HG02973 (cell line): Measurements from ENCODE around the gene UQCC5.
"Not testable (repeated sequence)": the region's sequence is repeated elsewhere in the genome, so short reads cannot be mapped to it uniquely, and the experiment has no call there.

Experiments
- ATAC-seq: cut with Tn5 transposase; IDR thresholded peaks from one replicate; pipeline ENCODE4 v1.9.1; 2021; ENCODE audit warnings: moderate library complexity; ENCODE audit not compliant: unreplicated experiment

UQCC5 gene

DNA sequence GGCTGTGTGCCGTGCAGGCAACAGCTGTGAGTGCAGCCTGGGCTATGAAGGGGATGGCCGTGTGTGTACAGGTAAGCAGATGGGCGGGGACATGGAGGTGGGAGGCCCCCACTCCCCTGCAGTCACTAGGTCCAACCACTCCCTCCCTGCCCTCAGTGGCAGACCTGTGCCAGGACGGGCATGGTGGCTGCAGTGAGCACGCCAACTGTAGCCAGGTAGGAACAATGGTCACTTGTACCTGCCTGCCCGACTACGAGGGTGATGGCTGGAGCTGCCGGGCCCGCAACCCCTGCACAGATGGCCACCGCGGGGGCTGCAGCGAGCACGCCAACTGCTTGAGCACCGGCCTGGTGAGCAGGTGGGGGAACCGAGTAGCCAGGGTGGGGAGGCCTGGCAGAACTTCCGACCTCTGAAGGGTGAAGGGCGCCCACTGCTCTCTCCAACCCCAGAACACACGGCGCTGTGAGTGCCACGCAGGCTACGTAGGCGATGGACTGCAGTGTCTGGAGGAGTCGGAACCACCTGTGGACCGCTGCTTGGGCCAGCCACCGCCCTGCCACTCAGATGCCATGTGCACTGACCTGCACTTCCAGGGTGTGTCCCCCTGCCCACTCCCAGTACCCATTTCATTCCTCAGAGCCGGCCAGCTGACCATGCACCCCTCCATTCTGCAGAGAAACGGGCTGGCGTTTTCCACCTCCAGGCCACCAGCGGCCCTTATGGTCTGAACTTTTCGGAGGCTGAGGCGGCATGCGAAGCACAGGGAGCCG lies 14.3 kb upstream of the UQCC5 start:
- no peak for ATAC-seq

DNA sequence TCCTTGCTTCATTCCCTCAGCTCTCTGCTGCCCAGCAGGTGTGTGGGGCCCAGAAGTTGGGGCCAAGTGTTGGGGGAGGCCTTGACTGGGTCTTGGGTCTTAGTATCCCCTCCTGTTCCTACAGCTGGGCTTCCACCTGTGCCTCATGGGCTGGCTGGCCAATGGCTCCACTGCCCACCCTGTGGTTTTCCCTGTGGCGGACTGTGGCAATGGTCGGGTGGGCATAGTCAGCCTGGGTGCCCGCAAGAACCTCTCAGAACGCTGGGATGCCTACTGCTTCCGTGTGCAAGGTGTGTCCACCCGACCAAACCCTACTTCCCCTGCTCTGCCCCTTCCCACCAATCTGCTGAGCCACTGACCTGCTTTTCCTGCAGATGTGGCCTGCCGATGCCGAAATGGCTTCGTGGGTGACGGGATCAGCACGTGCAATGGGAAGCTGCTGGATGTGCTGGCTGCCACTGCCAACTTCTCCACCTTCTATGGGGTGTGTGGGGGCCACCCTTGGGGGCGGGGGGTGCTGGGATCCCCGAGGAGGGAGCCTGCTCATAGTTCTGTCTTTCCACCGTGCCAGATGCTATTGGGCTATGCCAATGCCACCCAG lies 13.7 kb upstream of the UQCC5 start:
- no peak for ATAC-seq

DNA sequence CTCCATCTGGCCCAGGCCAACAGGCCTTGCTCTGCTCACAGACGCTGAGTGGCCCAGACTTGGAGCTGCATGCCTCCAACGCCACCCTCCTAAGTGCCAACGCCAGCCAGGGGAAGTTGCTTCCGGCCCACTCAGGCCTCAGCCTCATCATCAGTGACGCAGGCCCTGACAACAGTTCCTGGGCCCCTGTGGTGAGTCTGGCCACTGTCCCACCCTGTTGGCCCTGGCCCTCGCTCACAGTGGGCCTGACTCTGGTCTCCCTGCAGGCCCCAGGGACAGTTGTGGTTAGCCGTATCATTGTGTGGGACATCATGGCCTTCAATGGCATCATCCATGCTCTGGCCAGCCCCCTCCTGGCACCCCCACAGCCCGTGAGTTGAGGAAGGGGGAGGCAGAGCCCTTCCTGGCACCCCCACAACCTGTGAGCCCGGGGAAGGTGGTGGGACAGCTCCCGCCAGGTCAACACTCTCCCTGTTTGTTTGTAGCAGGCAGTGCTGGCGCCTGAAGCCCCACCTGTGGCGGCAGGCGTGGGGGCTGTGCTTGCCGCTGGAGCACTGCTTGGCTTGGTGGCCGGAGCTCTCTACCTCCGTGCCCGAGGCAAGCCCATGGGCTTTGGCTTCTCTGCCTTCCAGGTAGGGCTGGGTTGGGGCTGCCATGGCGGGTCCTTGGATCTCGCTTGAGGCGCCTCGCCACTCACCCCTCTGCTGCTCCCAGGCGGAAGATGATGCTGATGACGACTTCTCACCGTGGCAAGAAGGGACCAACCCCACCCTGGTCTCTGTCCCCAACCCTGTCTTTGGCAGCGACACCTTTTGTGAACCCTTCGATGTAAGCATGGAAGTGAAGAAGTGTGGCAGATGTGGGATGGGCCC lies 12.8 kb upstream of the UQCC5 start:
- ATAC-seq = no peak

DNA sequence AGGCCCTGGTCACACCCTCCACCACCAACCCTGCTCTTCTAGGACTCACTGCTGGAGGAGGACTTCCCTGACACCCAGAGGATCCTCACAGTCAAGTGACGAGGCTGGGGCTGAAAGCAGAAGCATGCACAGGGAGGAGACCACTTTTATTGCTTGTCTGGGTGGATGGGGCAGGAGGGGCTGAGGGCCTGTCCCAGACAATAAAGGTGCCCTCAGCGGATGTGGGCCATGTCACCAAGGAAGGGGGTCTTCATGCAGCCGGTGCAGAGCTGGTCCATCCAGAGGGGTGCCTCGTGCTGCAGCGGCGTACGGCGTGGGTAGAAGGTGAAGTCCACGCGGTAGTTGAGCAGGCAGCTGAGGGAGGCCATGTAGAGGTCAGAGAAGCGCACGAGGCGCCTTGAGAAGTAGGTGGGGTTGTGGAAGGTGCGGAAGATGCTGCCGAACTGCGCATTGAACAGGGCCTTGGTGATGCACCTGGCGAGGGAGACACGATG lies 12.1 kb upstream of the UQCC5 start:
- ATAC-seq = no peak

DNA sequence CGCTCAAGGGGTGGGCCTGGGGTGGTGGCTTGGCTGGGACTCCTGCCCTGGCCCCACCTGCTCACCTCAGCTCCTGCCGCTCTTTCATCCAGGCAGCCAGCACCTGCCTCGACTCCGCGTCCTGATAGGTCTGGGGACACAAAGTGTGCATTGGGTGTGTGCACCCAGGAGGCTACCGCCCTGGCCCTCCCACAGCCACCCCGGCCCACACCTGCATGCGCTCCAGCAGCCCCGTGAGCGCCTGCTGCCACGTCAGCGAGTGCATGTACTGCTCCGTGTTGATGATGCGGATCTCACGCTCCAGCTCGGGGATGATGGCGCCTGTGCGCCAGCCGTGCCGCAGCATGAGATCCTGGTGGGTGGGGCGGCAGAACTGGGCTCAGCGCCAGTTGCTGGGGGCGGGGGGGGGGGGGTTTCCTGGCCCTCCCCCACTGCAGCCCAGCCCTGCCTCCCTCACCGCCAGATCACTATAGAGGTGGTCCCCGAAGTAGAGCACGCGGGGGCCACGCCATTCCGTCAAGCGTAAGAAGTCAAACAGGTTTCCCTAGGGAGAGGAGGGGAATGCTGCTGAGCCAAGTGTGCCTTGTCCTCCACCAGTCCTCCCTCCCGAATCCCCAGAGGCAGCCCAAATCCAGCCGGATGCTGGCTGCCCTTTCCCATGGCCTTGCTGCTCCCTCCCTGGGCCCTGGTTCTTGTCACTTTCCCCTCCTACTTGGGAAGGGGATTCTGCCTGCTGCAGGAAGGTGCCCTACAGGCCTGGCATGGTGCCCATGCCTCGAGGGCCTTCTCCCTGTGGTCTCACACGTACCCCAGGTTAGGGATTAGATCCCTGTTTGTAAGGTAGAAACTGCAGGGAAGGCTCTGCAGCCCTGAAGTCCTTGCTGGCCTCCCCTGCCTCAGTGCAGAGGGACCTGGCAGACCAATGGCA lies 11.4 kb upstream of the UQCC5 start:
- no peak for ATAC-seq

DNA sequence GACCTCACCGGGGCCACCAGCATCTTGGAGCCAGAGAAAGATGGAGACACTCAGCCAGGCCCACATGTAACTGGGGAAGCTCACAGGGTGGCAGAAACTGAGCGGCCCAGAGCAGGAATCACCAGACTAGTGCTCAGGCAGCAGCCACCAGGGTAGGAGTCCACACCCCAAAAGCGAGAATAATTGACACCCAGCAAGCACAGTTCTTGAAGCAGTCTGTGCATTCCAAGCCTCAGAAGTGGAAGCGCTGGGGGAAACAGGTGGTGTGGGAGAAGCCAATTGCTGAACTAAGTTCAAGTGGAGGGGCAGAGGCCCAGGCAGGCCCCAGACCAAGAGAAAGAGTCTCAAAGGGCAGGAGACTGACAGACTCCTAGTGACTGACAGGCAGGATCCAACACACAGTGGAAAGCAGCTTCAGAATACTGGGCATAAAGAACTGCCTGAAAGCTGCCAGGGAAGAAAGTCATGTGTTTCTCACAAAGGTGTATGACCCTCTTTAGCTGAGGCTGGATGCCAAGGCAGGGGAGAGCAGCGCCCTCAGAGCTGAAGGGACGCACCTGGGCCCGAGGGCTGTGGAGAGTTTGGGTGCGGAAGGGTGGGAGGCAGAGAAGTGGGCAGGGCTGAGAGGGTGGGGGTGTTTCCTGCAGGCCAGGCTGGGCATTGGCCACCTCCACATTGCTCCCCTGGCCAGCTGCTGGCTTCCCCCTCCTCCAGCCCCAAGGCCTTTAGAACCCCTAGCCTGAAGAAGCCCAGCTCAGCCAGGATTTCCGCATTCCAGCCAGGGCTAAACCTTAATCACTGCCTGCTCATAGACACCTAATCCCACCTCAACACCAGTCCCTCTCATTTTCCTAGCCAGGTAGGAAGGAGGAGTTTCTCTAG lies 10.5 kb upstream of the UQCC5 start:
- ATAC-seq = no peak

DNA sequence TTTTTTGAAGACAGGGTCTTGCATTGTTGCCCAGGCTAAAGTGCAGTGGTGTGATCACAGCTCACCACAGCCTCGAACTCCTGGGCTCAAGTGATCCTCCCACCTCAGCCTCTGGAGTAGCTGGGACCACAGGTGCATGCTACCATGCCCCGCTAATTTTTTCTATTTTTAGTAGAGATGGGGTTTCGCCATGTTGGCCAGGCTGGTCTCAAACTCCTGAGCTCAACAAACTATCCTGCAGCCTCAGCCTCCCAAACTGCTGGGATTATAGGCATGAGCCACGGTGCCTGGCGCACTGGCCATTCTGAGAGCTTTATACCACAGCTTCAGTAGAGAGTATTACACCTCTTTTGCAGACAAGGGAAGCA lies 9.8 kb upstream of the UQCC5 start:
- ATAC-seq = not testable (repeated sequence)

DNA sequence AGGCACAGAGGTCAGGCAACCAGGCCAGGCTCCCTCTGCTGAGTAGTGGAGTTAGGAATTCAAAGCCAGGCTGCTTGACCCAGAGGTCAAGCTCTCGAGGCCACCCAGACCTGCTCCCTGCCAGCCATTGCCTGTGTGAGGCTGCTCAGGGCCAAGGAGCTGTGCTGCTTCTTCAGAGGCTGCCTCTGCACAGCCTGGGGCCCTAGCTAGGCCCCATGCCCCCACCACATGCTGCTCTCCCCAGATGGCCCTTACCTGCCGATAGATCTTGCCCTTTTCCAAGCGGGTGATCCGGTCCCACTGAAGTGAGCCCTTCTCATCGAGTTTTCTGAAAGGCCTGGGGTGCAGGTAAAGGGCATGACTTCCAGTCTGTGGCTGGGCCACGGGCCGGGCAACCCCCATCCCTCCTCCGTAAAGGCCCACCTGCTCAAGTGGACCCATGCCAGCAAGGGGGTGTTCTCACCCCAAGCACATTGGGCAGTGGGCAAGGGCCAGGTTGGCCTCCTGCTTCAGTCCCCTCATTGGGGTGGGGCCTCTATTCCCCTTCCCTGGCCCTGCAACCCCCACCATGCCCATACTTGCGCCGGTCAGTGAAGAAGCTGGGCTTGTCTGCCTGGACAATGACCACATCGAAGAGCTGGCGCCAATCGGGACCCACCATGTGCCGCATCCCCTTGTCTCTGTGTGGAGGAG lies 9.2 kb upstream of the UQCC5 start:
- no peak for ATAC-seq

DNA sequence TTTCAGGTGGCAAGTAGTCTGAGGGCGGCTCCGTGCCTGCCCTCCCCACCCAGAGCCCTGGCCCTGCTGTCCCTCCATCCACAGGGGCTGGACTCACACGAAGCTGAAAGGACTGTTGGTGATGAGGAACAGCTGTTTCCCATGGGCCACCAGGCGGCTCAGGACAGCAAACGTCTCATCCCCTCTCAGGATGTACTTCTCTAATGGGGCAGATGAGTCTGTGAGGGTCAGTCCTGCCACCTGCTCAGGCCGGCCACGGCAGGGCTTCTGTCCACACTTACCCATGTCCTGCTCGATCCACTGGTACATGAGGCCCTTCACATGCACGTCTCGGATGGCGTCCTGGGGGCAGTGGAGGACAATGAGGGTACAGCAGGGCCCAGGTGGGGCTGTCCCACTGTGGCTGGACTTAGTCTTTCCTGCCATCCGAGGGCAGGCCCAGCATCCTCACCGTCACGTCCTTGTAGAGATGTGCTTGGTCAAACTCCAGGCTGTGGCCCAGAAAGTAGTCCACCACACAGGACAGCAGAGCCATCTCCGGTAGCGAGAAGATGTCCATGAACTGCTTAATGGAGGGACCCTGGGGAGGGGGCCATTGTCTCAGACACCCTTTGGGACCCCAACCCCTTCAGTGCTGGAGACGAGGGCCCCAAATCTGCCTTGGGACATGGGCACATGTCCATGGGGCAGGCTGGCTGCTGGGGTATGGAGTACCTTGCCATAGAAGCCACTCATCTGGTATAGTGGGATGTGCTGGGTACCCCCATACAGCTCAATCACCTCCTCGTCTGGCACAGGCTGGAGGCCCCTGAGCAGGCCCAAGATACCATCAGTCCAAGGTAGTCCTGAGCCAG lies 8.4 kb upstream of the UQCC5 start:
- ATAC-seq = no peak

DNA sequence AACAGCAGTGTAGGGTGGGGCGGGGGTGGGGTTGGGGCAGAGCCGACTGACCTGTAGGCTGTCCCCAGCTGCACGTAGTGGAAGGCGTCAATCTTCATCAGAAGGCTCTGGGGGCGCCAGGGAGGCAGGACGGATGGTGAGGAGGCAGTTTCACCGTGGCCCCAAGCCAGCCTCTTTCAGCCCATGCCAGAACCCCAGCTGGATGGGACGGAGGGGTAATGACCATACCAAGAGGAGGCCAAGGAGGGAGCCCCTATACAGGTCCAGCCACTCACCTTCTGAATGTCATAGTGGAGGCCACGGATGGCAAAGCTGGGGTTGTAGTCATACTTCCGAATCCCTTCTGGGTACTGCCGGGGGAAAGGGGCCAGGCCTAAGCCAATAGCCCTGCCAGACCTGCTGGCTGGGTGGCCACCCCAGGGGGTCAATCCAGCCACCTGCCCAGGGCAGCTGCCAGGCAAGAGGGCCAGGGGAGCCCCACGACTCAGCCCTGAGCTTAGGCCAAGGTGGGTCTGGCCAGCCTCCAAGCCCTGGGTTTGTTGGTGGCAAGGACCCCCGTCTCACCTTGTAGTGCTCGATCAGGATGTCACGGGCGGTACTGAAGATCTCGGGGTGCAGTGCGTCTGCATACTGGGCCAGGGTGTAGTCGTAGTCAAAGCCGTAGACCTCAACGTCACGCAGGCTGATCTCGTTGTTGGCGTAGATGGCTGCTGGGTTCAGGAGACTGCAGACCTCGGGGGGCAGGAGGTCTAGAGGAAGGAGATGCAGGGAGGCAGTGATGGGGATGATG lies 7.6 kb upstream of the UQCC5 start:
- no peak for ATAC-seq

DNA sequence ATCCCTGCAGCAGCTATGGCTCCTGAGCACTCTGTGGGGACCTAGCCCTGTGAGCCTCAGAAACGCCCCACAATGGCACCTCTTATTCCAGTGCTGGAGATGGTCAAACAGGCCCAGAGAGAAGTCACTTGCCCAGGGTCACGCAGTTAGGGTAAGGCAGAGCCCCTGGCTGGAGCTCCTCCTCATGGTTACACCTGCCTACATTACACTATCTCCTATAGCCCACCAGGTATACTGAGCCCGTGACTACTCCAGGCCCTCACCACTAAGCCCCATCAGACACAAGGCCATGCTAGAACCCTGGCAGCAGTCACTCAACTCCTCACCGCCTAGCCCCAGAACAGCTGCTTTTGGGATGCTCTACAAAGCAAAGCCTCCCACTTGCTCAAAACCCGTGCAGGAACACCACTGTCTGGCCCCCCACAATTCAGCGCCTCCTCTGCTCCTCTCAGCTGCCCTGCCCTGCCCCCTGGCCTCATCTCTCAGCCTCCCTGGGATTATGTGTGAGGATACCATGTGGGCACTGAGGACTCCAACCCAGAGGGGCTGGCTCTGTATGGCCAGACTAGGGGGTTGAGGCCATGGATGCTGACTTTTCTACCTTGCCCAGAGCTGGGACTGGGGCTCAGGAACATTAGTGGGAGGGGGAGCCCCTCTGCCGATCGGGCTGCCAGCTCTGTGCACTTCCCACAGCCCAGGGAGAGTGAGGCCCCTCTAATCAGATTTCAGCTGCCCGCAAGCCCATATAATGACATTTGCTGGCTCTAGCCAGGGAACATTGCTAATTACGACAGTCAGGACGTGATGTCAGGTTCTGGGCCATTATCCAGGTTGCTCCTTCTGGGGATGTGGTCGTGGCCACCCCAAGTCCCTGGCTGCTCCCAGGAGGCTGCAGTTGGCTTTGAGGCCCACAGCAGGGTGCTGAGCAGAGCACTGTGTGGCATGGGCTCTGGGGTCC lies 6.8 kb upstream of the UQCC5 start:
- ATAC-seq = no peak

DNA sequence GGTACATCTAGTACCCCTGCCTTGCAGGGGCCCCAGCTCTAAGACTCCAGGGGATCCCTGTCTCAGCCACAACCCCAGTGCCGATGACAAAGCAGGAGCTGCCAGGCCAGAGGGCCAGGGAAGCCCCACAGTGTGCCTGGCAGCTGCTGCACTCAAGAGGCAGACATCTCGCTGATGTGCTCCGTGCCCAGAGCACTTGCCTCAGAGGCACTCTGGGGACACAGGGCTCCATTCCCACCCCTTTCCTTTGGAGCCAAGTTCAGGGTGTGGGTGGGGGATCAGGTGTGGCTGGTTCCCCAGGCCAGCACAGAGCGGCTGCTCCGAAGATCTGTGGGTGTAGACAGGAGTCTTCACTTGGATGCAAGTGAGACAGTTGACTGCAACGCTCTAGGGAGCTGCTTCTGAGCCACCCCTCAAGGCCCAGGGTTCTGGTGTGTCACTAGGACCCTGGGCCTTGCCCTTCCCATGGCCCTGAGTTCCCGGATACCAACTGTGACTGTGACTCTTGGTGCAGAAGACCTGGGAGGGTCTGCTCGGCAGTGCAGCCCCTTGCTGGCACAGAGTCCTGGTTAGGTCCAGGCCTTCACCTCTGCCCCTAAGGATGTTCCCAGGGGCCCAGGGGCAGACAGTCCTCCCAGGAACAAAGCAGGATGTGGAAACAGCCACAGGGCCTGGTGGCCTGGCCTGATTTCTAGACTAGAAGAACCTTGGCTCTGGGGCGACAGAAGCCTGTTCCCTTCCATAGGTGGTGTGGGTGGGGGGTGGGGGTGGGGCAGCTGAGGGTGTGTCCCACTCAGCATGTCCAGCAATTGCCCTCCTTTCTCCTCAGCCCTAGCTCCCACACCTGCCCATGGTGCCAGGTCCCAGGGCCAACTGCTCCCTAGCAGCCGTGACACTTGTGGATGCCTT lies 5.2 kb upstream of the UQCC5 start:
- ATAC-seq = no peak

DNA sequence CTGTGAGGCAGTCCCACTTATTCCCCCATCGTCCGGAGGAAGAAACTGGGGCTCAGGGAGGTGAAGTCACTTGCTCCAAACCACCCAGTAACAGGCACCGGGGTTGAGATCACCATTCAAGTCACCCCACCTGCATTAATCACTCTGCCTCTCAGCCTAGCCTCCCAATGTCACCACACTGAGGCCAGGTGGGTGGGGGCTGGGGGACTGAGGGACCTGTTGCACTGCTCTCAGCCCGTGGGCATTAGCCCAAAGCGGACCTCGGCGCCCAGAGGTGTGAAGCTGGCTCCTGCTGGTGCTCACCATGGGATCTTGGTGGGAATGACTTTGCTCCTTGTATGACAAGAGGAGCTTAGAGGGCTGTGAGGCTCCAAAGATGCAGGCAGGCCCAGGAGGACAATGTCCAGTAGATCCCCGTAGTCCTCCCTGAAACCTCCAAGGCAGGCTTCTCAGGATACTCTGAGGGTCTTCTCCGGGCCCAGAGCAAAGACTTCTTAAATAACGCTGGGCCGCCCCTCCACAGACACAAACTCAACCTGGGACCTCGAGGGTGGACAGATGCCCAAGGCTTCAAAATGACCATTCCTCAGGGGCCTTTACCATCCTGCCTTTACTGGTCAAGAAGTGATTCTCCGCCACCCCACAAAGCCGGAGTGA lies 4.4 kb upstream of the UQCC5 start:
- ATAC-seq = no peak

DNA sequence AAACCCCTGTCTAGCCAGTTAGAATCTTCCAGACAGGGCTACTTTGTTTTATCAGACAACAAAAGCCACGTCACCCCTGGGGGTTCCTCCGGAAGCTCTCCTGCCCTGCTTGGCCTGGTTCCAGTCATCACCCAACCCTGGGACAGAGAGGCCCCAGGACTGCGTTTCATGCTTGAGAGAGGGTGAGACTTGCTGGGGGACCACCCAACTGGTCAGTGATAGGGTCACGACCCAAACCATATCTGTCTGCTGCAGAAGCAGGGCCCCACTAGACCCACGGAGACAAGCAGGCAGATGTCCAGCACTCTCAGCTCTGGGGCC lies 3.9 kb upstream of the UQCC5 start:
- ATAC-seq = no peak
